K562 (cell line): ENCODE results near the gene LMNTD2. TPM values are rescaled to one million over a fixed set of nuclear protein-coding genes. Genes with fewer than 3 reads are reported as not detected.

Source experiments
- ATAC-seq: fragments of 200-7000 bp; cut with Tn5 transposase; 3 replicates; pipeline ENCODE4 v1.9.1; 2020; ENCODE audit warnings: moderate library complexity
- BruUV-seq: library from RNA; stranded (reverse); fragments of 400-500 nt; replicated peaks from 2 replicates; lab custom pipeline; 2021; lab: Mats Ljungman, UMichigan
- CTCF ChIA-PET: fragments of 300-600 bp; formaldehyde crosslinking; extraction: SDS; loops from one replicate; lab custom pipeline; 2021; ENCODE audit warnings: low intra/inter-chr PET ratio; lab: Yijun Ruan, JAX
- POLR2A ChIA-PET: fragments of 300-600, 350-650 bp; sonication (Branson Sonifier 250); formaldehyde crosslinking; extraction: SDS; loops from one replicate; lab custom pipeline; 2021; ENCODE audit warnings: antibody characterized with exemption, inconsistent platforms; lab: Yijun Ruan, JAX
- DNase-seq, 4 experiments: peaks; one replicate each; pipeline versions ENCODE4 v3.0.0 to v3.0.0-alpha.2; 2011 to 2018; ENCODE audit warnings: low spot score in 3 of 4, mixed read lengths in 3 of 4; ENCODE audit errors: extremely low read depth in 1 of 4
- FAIRE-seq: peaks from 2 replicates; lab custom pipeline; 2011; peaks lifted over from hg19 to GRCh38; lab: Jason Lieb, UNC
- H2AFZ ChIP-seq: 2 replicates; pipeline ENCODE4 v1.6.0; 2011; ENCODE audit warnings: low read depth, low read length, control low read depth, inconsistent platforms
- H3K27ac ChIP-seq: fragments of 200-600 bp; 3 replicates; pipeline ENCODE4 v1.8.0; 2011; ENCODE audit warnings: low read depth, mild to moderate bottlenecking, control low read depth, inconsistent platforms, low read length, moderate library complexity, mixed read lengths; ENCODE audit errors: extremely low read depth
- H3K27me3 ChIP-seq, 2 experiments: fragments of 300-600 bp in 1 of 2; 2 replicates in 1 of 2; 3 replicates in 1 of 2; pipeline versions ENCODE4 v1.6.0 to v1.8.0; 2011; ENCODE audit warnings: inconsistent platforms in 2 of 2, low read length in 2 of 2, mild to moderate bottlenecking in 1 of 2, mixed read lengths in 1 of 2, moderate library complexity in 1 of 2; ENCODE audit not compliant: control insufficient read depth in 2 of 2, insufficient read depth in 2 of 2
- H3K36me3 ChIP-seq: fragments of 300-600 bp; 3 replicates; pipeline ENCODE4 v1.8.0; 2011; ENCODE audit warnings: mild to moderate bottlenecking, low read length, inconsistent platforms; ENCODE audit not compliant: control insufficient read depth, insufficient read depth
- H3K4me1 ChIP-seq, 2 experiments: fragments of 200-600 bp in 1 of 2; replicated peaks in 1 of 2; 2 replicates in 1 of 2; 3 replicates in 1 of 2; pipeline versions ENCODE4 v1.5.1 to v1.8.0; 2011; ENCODE audit warnings: inconsistent platforms in 2 of 2, low read length in 2 of 2, mild to moderate bottlenecking in 1 of 2, mixed read lengths in 1 of 2, moderate library complexity in 1 of 2; ENCODE audit not compliant: control insufficient read depth in 2 of 2, insufficient read depth in 2 of 2
- H3K4me2 ChIP-seq: 2 replicates; pipeline ENCODE4 v1.6.1; 2011; ENCODE audit warnings: low read length, control low read depth, inconsistent platforms, mixed read lengths; ENCODE audit not compliant: insufficient read depth
- H3K4me3 ChIP-seq: fragments of 200-600 bp; sonication (generic), shearing (Covaris generic); 2 replicates; pipeline ENCODE4 v1.5.1; 2016; ENCODE audit warnings: control low read depth, inconsistent platforms
- H3K79me2 ChIP-seq: fragments of 200-600 bp; 3 replicates; pipeline ENCODE4 v1.8.0; 2011; ENCODE audit warnings: low read length, inconsistent platforms; ENCODE audit not compliant: control insufficient read depth, insufficient read depth
- H3K9ac ChIP-seq, 2 experiments: 2 replicates each; pipeline versions ENCODE4 v1.6.0 to v1.6.1; 2011; ENCODE audit warnings: low read depth in 2 of 2, low read length in 2 of 2, control low read depth in 1 of 2, inconsistent platforms in 1 of 2, mild to moderate bottlenecking in 1 of 2, mixed read lengths in 1 of 2; ENCODE audit not compliant: insufficient read depth in 1 of 2
- H3K9me1 ChIP-seq: one replicate; pipeline ENCODE4 v1.6.0; 2011; ENCODE audit warnings: inconsistent platforms, mild to moderate bottlenecking, low read length, moderate library complexity; ENCODE audit not compliant: control insufficient read depth, insufficient read depth
- H3K9me3 ChIP-seq: replicated peaks from 2 replicates; pipeline ENCODE4 v1.5.1; 2011; ENCODE audit warnings: low read depth, low read length, inconsistent platforms; ENCODE audit not compliant: control insufficient read depth, insufficient read depth
- H4K20me1 ChIP-seq: replicated peaks from 2 replicates; pipeline ENCODE4 v1.6.1; 2011; ENCODE audit warnings: low read length, inconsistent platforms, mixed read lengths; ENCODE audit not compliant: control insufficient read depth, insufficient read depth
- MYBL2 ChIP-seq, 2 experiments: fragments of 450-650 bp in 1 of 2; sonication (generic) in 1 of 2; formaldehyde crosslinking in 1 of 2; IDR thresholded peaks; 2 replicates each; pipeline versions ENCODE4 v1.6.1 to v1.8.1; 2017 to 2022; ENCODE audit warnings: borderline replicate concordance in 1 of 2, inconsistent platforms in 1 of 2, low read depth in 1 of 2, mild to moderate bottlenecking in 1 of 2, missing genetic modification reagents in 1 of 2, moderate library complexity in 1 of 2
- POLR2G ChIP-seq: fragments of 200-400 bp; formaldehyde crosslinking; IDR thresholded peaks from 2 replicates; pipeline ENCODE4 v1.6.1; 2017; ENCODE audit warnings: low read depth, mild to moderate bottlenecking, antibody characterized with exemption, low read length, moderate library complexity
- WGBS: fragments of 100-300 bp; shearing (Covaris generic); methylation state at CpG from one replicate; pipeline ENCODE4 v1.1.6; 2016; ENCODE audit warnings: low coverage, mixed read lengths; ENCODE audit not compliant: insufficient coverage; ENCODE audit errors: missing lambda C conversion rate; 5-methylcytosine and 5-hydroxymethylcytosine counted together
- in situ Hi-C: fragments of 300-500 bp; cut with MboI; formaldehyde crosslinking; loops from 4 replicates; pipeline ENCODE4 v1.15.0; 2018; ENCODE audit warnings: inconsistent platforms, mixed read lengths
- intact Hi-C: fragments of 100-400 bp; cut with micrococcal nuclease; formaldehyde crosslinking; loops from 2 replicates; pipeline ENCODE4 v1.14.2; 2022
- polyA plus RNA-seq, 8 experiments: library from polyadenylated mRNA; depleted of rRNA in 4 of 8; stranded (reverse) in 5 of 8; unstranded in 3 of 8; fragments of >200 nt; fragmentation: Nextera tagmentation in 2 of 8; fragmentation: Illumina TruSeq in 1 of 8; extraction: Ambion mirVana in 2 of 8; extraction: Trizol in 1 of 8; gene quantifications; 2 replicates each; pipeline versions ENCODE4 v1.2.1 to v1.2.3, GENCODE V29; 2011 to 2014; ENCODE audit warnings: inconsistent platforms in 1 of 8, missing spikeins in 1 of 8
- total RNA-seq, 7 experiments: library from RNA; depleted of rRNA in 6 of 7; stranded (reverse); fragments of >200 nt in 6 of 7; fragmentation: Illumina TruSeq in 2 of 7; extraction: Trizol in 2 of 7; gene quantifications; 2 replicates each; pipeline versions ENCODE4 v1.2.1 to v1.2.3, GENCODE V29; 2011 to 2021; ENCODE audit warnings: low replicate concordance in 1 of 7
- TF ChIP-seq, protein P1 (sequence below), 2 experiments: IDR thresholded peaks; 2 replicates each; pipeline ENCODE4 v1.6.1; 2011; ENCODE audit warnings: borderline replicate concordance in 1 of 2, control low read depth in 1 of 2, low read depth in 1 of 2, low read length in 1 of 2, mild to moderate bottlenecking in 1 of 2, mixed read lengths in 1 of 2, moderate library complexity in 1 of 2; ENCODE audit not compliant: insufficient read depth in 1 of 2, insufficient read length in 1 of 2, poor library complexity in 1 of 2, severe bottlenecking in 1 of 2; ENCODE audit errors: extremely low read depth in 1 of 2
- TF ChIP-seq, protein P2 (sequence below), 2 experiments: fragments of 450-650 bp in 1 of 2; sonication (generic) in 1 of 2; formaldehyde crosslinking in 1 of 2; IDR thresholded peaks; 2 replicates each; pipeline versions ENCODE4 v1.7.1 to v1.9.0; 2016 to 2022; ENCODE audit warnings: inconsistent platforms in 1 of 2, mild to moderate bottlenecking in 1 of 2, missing genetic modification reagents in 1 of 2

The LMNTD2 gene
- total and polyA plus RNA-seq, 9 of the 15 experiments (the other 6 are each of a cell fraction or from before 2014, with no cell fraction given), result 0.48 to 4.2 (median 1.5) TPM; not detected in 3

DNA sequence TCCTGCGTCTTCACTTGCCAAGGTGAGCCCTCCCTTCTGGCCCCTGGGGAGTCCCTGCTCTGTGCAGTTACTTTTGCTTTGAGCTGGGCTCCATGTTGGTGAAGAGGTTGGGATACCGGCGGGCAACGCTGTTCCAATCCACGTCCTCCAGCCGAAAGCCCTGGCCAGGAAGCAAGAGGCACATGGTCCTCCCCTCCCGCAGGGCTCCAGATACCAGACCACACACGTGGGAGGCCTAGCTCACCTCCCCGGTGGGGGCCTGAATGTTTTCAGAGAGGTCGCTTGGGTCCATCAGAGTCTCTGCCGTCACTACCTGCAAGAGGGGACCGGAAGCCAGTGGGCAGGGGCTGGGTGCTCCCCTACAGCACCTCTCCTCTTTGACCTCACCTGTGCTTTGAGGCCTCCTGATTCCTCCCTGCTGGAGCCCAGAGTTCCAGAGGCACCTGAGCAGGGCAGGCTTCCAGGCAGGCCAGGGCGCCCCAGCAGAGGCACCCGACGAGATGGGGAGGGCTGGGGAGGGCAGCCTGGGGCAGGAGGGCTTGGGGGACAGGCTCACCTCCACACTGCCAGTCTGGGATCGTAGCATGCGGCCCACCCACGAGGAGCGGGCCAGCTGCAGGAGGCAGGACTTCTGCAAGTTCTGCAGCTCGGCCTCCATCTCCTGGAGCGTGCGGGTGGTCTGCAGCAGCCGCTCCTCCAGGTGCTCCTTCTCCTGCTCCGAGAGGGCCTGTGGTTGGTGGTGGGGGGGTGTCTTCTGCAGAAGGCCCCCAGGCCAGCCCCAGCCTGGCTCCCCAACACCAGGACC is 3.0 kb downstream of the LMNTD2 start:
- DNase-seq, result no peak
- ATAC-seq, result no peak
- ChIA-PET POLR2A (interaction anchor here (0.6 to 0.8 kb wide), 2 partner anchors 23 to 239 kb away, joined by 3 to 4 read pairs; no protein-coding TSS in a partner anchor), CTCF (no interaction called here)
- TF ChIP-seq MYBL2 (IDR thresholded peaks at IDR 0.05; ENCODE audit: low read depth) (no peak), MYBL2 (CRISPR knock-in tag; IDR thresholded peaks at IDR 0.05; ENCODE audit: borderline replicate concordance) (no peak), POLR2G (peak; percentile 13; the same call in 1 of the 2 replicates)
- TF ChIP-seq, protein P1, sequence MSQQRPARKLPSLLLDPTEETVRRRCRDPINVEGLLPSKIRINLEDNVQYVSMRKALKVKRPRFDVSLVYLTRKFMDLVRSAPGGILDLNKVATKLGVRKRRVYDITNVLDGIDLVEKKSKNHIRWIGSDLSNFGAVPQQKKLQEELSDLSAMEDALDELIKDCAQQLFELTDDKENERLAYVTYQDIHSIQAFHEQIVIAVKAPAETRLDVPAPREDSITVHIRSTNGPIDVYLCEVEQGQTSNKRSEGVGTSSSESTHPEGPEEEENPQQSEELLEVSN (IDR thresholded peaks at IDR 0.05; ENCODE audit: borderline replicate concordance in 1 of 2, extremely low read depth in 1 of 2, insufficient read depth in 1 of 2, insufficient read length in 1 of 2, low read depth in 1 of 2, low read length in 1 of 2, poor library complexity in 1 of 2, severe bottlenecking in 1 of 2), result peak in 1 of 2 experiments; percentile 41
- TF ChIP-seq, protein P2, sequence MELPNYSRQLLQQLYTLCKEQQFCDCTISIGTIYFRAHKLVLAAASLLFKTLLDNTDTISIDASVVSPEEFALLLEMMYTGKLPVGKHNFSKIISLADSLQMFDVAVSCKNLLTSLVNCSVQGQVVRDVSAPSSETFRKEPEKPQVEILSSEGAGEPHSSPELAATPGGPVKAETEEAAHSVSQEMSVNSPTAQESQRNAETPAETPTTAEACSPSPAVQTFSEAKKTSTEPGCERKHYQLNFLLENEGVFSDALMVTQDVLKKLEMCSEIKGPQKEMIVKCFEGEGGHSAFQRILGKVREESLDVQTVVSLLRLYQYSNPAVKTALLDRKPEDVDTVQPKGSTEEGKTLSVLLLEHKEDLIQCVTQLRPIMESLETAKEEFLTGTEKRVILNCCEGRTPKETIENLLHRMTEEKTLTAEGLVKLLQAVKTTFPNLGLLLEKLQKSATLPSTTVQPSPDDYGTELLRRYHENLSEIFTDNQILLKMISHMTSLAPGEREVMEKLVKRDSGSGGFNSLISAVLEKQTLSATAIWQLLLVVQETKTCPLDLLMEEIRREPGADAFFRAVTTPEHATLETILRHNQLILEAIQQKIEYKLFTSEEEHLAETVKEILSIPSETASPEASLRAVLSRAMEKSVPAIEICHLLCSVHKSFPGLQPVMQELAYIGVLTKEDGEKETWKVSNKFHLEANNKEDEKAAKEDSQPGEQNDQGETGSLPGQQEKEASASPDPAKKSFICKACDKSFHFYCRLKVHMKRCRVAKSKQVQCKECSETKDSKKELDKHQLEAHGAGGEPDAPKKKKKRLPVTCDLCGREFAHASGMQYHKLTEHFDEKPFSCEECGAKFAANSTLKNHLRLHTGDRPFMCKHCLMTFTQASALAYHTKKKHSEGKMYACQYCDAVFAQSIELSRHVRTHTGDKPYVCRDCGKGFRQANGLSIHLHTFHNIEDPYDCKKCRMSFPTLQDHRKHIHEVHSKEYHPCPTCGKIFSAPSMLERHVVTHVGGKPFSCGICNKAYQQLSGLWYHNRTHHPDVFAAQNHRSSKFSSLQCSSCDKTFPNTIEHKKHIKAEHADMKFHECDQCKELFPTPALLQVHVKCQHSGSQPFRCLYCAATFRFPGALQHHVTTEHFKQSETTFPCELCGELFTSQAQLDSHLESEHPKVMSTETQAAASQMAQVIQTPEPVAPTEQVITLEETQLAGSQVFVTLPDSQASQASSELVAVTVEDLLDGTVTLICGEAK (IDR thresholded peaks at IDR 0.05), result no peak
- TF ChIP-seq, protein P2 (CRISPR knock-in tag; IDR thresholded peaks at IDR 0.05), result no peak
- intact Hi-C loops, result loop anchor here (10.0 kb wide), 2 partner anchors 57 to 137 kb away; partner anchors contain the start of genes DEAF1, IRF7 and TMEM80
- H3K79me2 ChIP-seq, result peaks cover 24% of the 10 kb centered on the region
- peak overlapping the region; percentile 44; the same call in 1 of the 2 replicates for H2AFZ ChIP-seq
- peak overlapping the region in 1 of 2 experiments; percentile 61; a peak in 2 of 4 replicates for H3K9ac ChIP-seq
- H4K20me1 ChIP-seq, result 0 out of 2 replicates have a peak, but pooled peaks cover 5% of the 10 kb centered on the region
- H3K36me3 ChIP-seq, result peaks cover 6% of the 10 kb centered on the region; the same call in 1 of the 3 replicates
- H3K4me3 ChIP-seq, result no peak overlapping the region
- no peaks in the 10 kb centered on the region for H3K9me3 ChIP-seq
- 58% methylated on average over 22 of the region's 24 CpGs for WGBS
- H3K9me1 ChIP-seq, result peaks cover 2% of the 10 kb centered on the region
- H3K4me2 ChIP-seq, result no peak overlapping the region
- H3K27me3 ChIP-seq, result no peaks in the 10 kb centered on the region
- H3K27ac ChIP-seq, result no peak overlapping the region
- in situ Hi-C loops, result no loop called here
- no TSS peak for BruUV-seq
- no peak for FAIRE-seq
- peaks cover 23 to 97% of the 10 kb centered on the region in 2 experiments for H3K4me1 ChIP-seq
